CD4-positive, alpha-beta T cell treated with Interleukin-4 for 1 hour (primary cell): Measurements from ENCODE around the gene PHF23.
A peak's percentile ranks its signal among the peaks of the same experiment; 100 is the strongest.
"Not testable (repeated sequence)": the region's sequence is repeated elsewhere in the genome, so short reads cannot be mapped to it uniquely, and the experiment has no call there.

Source experiments
- DNase-seq, 2 donors: peaks; one replicate each; pipeline ENCODE4 v3.0.0-alpha.2; 2020 to 2022

PHF23 gene

GRCh38 chr17:7258731-7259554 lies 19.7 kb upstream of the PHF23 start:
- DNase-seq = no peak

GRCh38 chr17:7256766-7257456 lies 17.7 kb upstream of the PHF23 start:
- DNase-seq = no peak

GRCh38 chr17:7254511-7254910 lies 15.3 kb upstream of the PHF23 start:
- DNase-seq = no peak

GRCh38 chr17:7253082-7253481 lies 13.8 kb upstream of the PHF23 start:
- no peak for DNase-seq

- DNase-seq = peak; percentile 90 to 92
Observed at GRCh38 chr17:7252176-7253043, 13.2 kb upstream of the PHF23 start, which contains the start of gene ELP5. ELP5 (plus strand) TSS chr17:7252215; CDS start chr17:7252551, 336 bp downstream.

- DNase-seq = peak; percentile 99 to 100
Observed at GRCh38 chr17:7251661-7252175, 12.5 kb upstream of the PHF23 start, which contains the start of gene CTDNEP1. CTDNEP1 (minus strand) TSS chr17:7251734; CDS start chr17:7251296, 438 bp downstream.

GRCh38 chr17:7250695-7251627 lies 11.7 kb upstream of the PHF23 start:
- DNase-seq = peak; percentile 66 to 75

GRCh38 chr17:7249830-7250229 lies 10.6 kb upstream of the PHF23 start:
- no peak for DNase-seq

GRCh38 chr17:7249214-7249613 lies 10.0 kb upstream of the PHF23 start:
- no peak for DNase-seq

- no peak for DNase-seq
Observed at GRCh38 chr17:7248796-7249195, 9.5 kb upstream of the PHF23 start.

- DNase-seq = no peak
Observed at GRCh38 chr17:7246779-7247178, 7.5 kb upstream of the PHF23 start.

- not testable (repeated sequence) for DNase-seq
Observed at GRCh38 chr17:7243838-7244237, 4.6 kb upstream of the PHF23 start.

GRCh38 chr17:7243453-7243729 lies 4.1 kb upstream of the PHF23 start:
- no peak for DNase-seq

- peak; percentile 94 to 96 for DNase-seq
Observed at GRCh38 chr17:7242717-7243452, 3.6 kb upstream of the PHF23 start.

- DNase-seq = peak; percentile 91 to 95
Observed at GRCh38 chr17:7241783-7242716, 2.8 kb upstream of the PHF23 start, which contains the start of gene GABARAP. GABARAP (minus strand) TSS chr17:7242449; CDS start chr17:7242330, 119 bp downstream.

GRCh38 chr17:7241090-7241733 lies 2.0 kb upstream of the PHF23 start:
- DNase-seq = no peak

- DNase-seq = no peak
Observed at GRCh38 chr17:7240375-7240774, 1.1 kb upstream of the PHF23 start.

GRCh38 chr17:7238420-7239090 lies 702 bp downstream of the PHF23 start:
- DNase-seq = peak; percentile 47 to 58
